ENCODE results near the gene ZNF592. TPM values are rescaled to one million over a fixed set of nuclear protein-coding genes. Genes with fewer than 3 reads are reported as not detected.
"Not testable (repeated sequence)": the region's sequence is repeated elsewhere in the genome, so short reads cannot be mapped to it uniquely, and the experiment has no call there.

Gene ZNF592
- total RNA-seq, 1 donor from 2014 or later: 19.0 TPM

GRCh38 chr15:84840255-84840654 lies 91.9 kb downstream of the ZNF592 start:
- no peak for TF ChIP-seq CTCF (IDR thresholded peaks at IDR 0.05; ENCODE audit: borderline replicate concordance)
- H3K27me3 ChIP-seq (ENCODE audit: low read depth): no peaks in the 10 kb centered on the region
- H3K27ac ChIP-seq (replicated peaks): peak overlapping the region; percentile 95
- intact Hi-C loops (cut with micrococcal nuclease): no loop called here
- DNase-seq: no peak
- no peaks in the 10 kb centered on the region for H3K9me3 ChIP-seq (replicated peaks)
- peaks cover 95% of the 10 kb centered on the region for H3K4me1 ChIP-seq
- H3K36me3 ChIP-seq: peaks cover 8% of the 10 kb centered on the region
- no peak overlapping the region for H3K4me3 ChIP-seq

- Histone ChIP-seq H3K27ac (replicated peaks) (peak overlapping the region; percentile 95), H3K9me3 (replicated peaks) (no peaks in the 10 kb centered on the region), H3K27me3 (ENCODE audit: low read depth) (no peaks in the 10 kb centered on the region), H3K4me3 (peak overlapping the region; percentile 45), H3K4me1 (peaks cover 96% of the 10 kb centered on the region), H3K36me3 (peaks cover 8% of the 10 kb centered on the region)
- no peak for TF ChIP-seq CTCF (IDR thresholded peaks at IDR 0.05; ENCODE audit: borderline replicate concordance)
- intact Hi-C loops (cut with micrococcal nuclease): no loop called here
- peak; percentile 79 for DNase-seq
Measured at GRCh38 chr15:84840741-84841429, 92.5 kb downstream of the ZNF592 start.

GRCh38 chr15:84842781-84843180 lies 94.4 kb downstream of the ZNF592 start:
- intact Hi-C loops (cut with micrococcal nuclease): no loop called here
- Histone ChIP-seq H3K9me3 (replicated peaks) (peaks cover 7% of the 10 kb centered on the region), H3K27ac (replicated peaks) (peak overlapping the region; percentile 95), H3K36me3 (peaks cover 17% of the 10 kb centered on the region), H3K27me3 (ENCODE audit: low read depth) (no peaks in the 10 kb centered on the region), H3K4me1 (peaks cover 79% of the 10 kb centered on the region), H3K4me3 (no peak overlapping the region)
- no peak for TF ChIP-seq CTCF (IDR thresholded peaks at IDR 0.05; ENCODE audit: borderline replicate concordance)
- DNase-seq: no peak

GRCh38 chr15:84844964-84845363 lies 96.6 kb downstream of the ZNF592 start:
- H3K9me3 ChIP-seq (replicated peaks): peaks cover 7% of the 10 kb centered on the region

GRCh38 chr15:84845631-84846030 lies 97.2 kb downstream of the ZNF592 start:
- H3K4me1 ChIP-seq: peaks cover 58% of the 10 kb centered on the region
- H3K27me3 ChIP-seq (ENCODE audit: low read depth); H3K4me3 ChIP-seq; H3K9me3 ChIP-seq (replicated peaks): not testable (repeated sequence)
- peak; percentile 62 for DNase-seq
- intact Hi-C loops (cut with micrococcal nuclease): loop anchor here (5.0 kb wide), 1 partner anchor 82 kb away; no protein-coding TSS in a partner anchor
- peak overlapping the region; percentile 95 for H3K27ac ChIP-seq (replicated peaks)
- peak; percentile 84 for TF ChIP-seq CTCF (IDR thresholded peaks at IDR 0.05; ENCODE audit: borderline replicate concordance)
- peaks cover 11% of the 10 kb centered on the region for H3K36me3 ChIP-seq

More at GRCh38 chr15:84844964-84845363, 96.6 kb downstream of the ZNF592 start:
- Histone ChIP-seq H3K36me3 (peaks cover 15% of the 10 kb centered on the region), H3K27ac (replicated peaks) (peak overlapping the region; percentile 95), H3K27me3 (ENCODE audit: low read depth) (no peaks in the 10 kb centered on the region), H3K4me3 (no peak overlapping the region), H3K4me1 (peaks cover 60% of the 10 kb centered on the region)
- intact Hi-C loops (cut with micrococcal nuclease): loop anchor here (5.0 kb wide), 1 partner anchor 82 kb away; no protein-coding TSS in a partner anchor
- TF ChIP-seq CTCF (IDR thresholded peaks at IDR 0.05; ENCODE audit: borderline replicate concordance): no peak
- DNase-seq: no peak

Data from left ventricle myocardium inferior (tissue), 1 donor.